Endothelial cell (in vitro differentiated cells): ENCODE data around the gene BTBD6. TPM values are rescaled to one million over a fixed set of nuclear protein-coding genes. Genes with fewer than 3 reads are reported as not detected.

Experiments used
- DNase-seq: peaks from one replicate; pipeline ENCODE4 v3.0.0; 2021; ENCODE audit warnings: low spot score
- H3K27ac Mint-ChIP-seq: one replicate; pipeline ENCODE4 v1.8.0; 2021; ENCODE audit warnings: mixed read lengths, inconsistent platforms; ENCODE audit not compliant: unreplicated experiment
- H3K27me3 Mint-ChIP-seq: one replicate; pipeline ENCODE4 v1.8.0; 2021; ENCODE audit warnings: mild to moderate bottlenecking, moderate library complexity, mixed read lengths, inconsistent platforms; ENCODE audit not compliant: unreplicated experiment
- H3K36me3 Mint-ChIP-seq: one replicate; pipeline ENCODE4 v1.8.0; 2021; ENCODE audit warnings: mild to moderate bottlenecking, low read depth, mixed read lengths, inconsistent platforms; ENCODE audit not compliant: unreplicated experiment
- H3K4me1 Mint-ChIP-seq: one replicate; pipeline ENCODE4 v1.8.0; 2021; ENCODE audit warnings: mild to moderate bottlenecking, mixed read lengths, inconsistent platforms; ENCODE audit not compliant: unreplicated experiment
- H3K4me3 Mint-ChIP-seq: one replicate; pipeline ENCODE4 v1.8.0; 2021; ENCODE audit warnings: mild to moderate bottlenecking, mixed read lengths, inconsistent platforms; ENCODE audit not compliant: unreplicated experiment
- H3K9me3 Mint-ChIP-seq: one replicate; pipeline ENCODE4 v1.8.0; 2021; ENCODE audit warnings: mixed read lengths, inconsistent platforms; ENCODE audit not compliant: unreplicated experiment
- total RNA-seq: library from RNA; stranded (reverse); fragmentation: NEBNext Ultra II Directional; extraction: Animal tissue kit (Norgen Biotek cat#: 25700); gene quantifications from one replicate; pipeline ENCODE4 v1.2.1, GENCODE V29; 2021; ENCODE audit not compliant: unreplicated experiment
- TF ChIP-seq, protein P1 (sequence below): fragments of 200-600 bp; sonication (generic); IDR thresholded peaks from one replicate; pipeline ENCODE4 v1.5.0; 2021; ENCODE audit warnings: antibody characterized with exemption; ENCODE audit not compliant: unreplicated experiment

BTBD6 gene
- total RNA-seq, 1 donor from 2014 or later, result 45.1 TPM

DNA sequence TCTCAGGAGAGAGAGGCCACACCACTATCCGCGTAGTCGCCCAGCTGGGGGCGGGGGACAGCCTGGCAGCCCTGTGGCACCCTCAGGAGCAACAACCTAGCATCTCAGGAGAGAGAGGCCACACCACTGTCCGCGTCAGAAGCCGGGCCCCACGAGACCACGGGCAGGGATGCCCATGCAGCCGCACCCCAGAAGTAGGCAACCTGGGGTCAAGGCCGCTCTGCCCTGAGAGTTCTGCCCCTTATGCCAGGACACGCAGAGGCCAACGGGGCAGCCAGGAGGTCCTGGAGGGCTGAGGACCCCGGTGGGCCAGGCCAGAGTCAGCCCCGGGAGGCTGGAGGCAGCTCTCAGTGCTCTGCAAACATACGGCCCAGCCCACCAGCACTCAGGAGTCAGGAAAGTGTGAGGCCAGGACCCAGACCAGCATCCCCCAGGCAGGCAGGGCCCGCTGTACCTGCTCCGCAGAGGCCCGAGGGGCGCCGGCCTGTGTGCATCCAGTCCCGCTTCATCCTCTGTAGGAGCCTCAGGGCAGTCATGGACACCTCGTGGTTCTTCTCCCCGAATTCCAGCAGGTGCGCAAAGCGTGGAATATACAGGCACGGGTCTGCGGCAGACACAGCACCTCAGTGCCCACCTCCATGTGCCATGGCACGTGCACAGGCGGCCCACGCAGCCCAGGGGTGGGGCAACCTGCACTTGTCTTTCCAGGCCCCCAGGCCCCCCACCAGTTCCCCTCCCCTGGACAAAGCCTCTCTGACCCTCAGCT lies 7.3 kb upstream of the BTBD6 start:
- no peak overlapping the region for H3K4me3 Mint-ChIP-seq
- no peak for DNase-seq
- TF ChIP-seq, protein P1, sequence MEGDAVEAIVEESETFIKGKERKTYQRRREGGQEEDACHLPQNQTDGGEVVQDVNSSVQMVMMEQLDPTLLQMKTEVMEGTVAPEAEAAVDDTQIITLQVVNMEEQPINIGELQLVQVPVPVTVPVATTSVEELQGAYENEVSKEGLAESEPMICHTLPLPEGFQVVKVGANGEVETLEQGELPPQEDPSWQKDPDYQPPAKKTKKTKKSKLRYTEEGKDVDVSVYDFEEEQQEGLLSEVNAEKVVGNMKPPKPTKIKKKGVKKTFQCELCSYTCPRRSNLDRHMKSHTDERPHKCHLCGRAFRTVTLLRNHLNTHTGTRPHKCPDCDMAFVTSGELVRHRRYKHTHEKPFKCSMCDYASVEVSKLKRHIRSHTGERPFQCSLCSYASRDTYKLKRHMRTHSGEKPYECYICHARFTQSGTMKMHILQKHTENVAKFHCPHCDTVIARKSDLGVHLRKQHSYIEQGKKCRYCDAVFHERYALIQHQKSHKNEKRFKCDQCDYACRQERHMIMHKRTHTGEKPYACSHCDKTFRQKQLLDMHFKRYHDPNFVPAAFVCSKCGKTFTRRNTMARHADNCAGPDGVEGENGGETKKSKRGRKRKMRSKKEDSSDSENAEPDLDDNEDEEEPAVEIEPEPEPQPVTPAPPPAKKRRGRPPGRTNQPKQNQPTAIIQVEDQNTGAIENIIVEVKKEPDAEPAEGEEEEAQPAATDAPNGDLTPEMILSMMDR, result no peak
- peaks cover 5% of the 10 kb centered on the region for H3K36me3 Mint-ChIP-seq
- H3K9me3 Mint-ChIP-seq, result no peaks in the 10 kb centered on the region
- peaks cover 6% of the 10 kb centered on the region for H3K27me3 Mint-ChIP-seq
- no peak overlapping the region for H3K27ac Mint-ChIP-seq
- peaks cover 6% of the 10 kb centered on the region for H3K4me1 Mint-ChIP-seq

DNA sequence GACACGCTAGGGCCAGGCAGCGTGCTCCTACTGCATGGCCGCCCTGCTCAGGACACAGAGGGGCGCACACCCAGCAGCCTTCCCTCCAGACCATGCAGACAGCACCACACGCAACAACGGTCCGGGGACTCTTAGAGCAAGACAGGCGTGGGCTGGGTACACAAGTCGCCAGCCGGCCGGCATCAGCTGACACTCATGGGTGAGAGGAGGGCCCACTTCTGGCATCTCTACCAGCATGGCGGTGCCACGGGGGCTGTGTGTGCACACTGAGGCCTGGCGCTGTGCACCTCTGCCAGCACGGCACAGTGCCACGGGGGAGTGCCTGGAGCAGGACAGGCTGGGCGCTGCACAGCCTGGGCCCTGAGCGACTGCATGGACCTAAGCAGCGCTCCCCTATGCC lies 6.7 kb upstream of the BTBD6 start:
- Mint-ChIP-seq H3K4me1 (peaks cover 6% of the 10 kb centered on the region), H3K9me3 (no peaks in the 10 kb centered on the region), H3K27ac (no peak overlapping the region), H3K36me3 (peaks cover 5% of the 10 kb centered on the region), H3K4me3 (no peak overlapping the region), H3K27me3 (peaks cover 6% of the 10 kb centered on the region)
- TF ChIP-seq, protein P1, result no peak
- no peak for DNase-seq

DNA sequence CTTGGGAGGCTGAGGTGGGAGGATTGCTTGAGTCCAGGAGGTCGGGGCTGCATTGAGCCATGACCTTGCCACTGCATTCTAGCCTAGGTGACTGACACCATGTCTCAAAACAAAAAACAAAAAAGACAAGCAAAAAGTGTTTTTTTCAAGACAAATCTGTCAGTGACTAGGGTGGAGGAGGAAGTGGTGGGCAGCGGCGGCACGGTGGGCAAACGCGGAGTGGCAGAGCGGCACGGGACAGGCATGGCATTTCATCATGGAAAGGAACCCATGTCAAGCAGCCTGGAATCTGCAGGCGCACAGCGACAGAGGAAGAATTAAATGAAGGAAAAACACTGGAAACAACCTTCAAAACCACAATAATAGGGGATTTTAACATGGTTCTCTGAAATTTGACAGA lies 4.0 kb upstream of the BTBD6 start:
- H3K9me3 Mint-ChIP-seq, result no peaks in the 10 kb centered on the region
- no peak for DNase-seq
- peaks cover 10% of the 10 kb centered on the region for H3K4me1 Mint-ChIP-seq
- TF ChIP-seq, protein P1, result no peak
- H3K27ac Mint-ChIP-seq, result no peak overlapping the region
- peaks cover 11% of the 10 kb centered on the region for H3K27me3 Mint-ChIP-seq
- H3K36me3 Mint-ChIP-seq, result peaks cover 12% of the 10 kb centered on the region
- H3K4me3 Mint-ChIP-seq, result peak overlapping the region; percentile 47

DNA sequence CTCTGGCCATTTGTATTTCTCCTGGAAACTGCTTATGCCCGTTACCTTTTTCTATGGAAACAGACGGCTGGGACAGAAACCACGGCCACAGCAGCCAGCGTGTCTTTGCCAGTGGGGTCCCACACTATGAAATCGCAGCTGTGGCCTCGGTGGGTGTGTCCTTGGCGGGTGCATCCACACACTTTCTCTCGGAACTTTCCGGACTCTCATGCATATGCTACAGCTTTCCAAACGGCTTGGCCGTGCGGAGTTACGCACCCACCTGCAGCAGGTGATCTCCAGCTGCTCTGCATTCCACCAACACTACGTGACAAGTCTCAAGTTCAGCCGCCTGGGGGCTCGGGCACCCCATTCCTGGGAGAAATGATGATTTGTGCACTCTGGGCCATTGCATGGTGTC lies 1.3 kb upstream of the BTBD6 start:
- no peak for DNase-seq
- Mint-ChIP-seq H3K4me1 (peaks cover 10% of the 10 kb centered on the region), H3K4me3 (peak overlapping the region; percentile 37), H3K36me3 (peaks cover 22% of the 10 kb centered on the region), H3K27me3 (peaks cover 15% of the 10 kb centered on the region), H3K27ac (no peak overlapping the region), H3K9me3 (no peaks in the 10 kb centered on the region)
- TF ChIP-seq, protein P1, result no peak

DNA sequence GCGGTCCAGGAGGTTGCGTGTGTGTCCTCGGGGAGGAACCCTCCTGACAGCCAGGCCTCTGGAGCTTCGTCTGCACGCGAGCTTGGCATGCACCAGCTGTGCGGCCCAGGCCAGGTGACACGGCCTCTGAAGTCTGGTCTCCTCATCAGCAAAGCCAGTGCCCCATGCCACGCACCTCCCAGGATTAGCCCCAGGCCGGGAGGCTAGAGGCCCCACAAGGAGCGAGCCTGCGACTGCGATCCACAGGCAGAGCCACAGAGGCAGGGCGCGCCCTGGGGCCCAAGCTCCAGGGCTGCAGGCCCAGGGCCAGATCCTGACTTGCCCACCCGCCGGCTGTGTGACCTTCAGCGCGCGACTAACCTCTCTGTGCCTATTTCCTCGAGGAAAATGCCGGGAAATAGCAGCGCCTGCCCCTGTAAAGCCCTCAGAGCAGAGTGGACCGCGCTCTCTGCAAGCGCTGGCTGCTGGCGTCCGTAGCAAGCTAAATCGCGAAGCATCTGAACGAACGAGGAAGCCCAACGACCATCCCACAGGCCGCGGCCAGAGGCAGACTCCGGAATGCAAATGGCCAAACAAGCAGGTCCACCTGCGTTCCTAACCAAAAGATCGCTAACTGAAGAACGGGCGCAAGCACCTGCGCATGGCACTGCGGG lies 492 bp upstream of the BTBD6 start:
- DNase-seq, result no peak
- Mint-ChIP-seq H3K4me1 (peaks cover 10% of the 10 kb centered on the region), H3K4me3 (peak overlapping the region; percentile 88), H3K9me3 (no peaks in the 10 kb centered on the region), H3K36me3 (peaks cover 22% of the 10 kb centered on the region), H3K27ac (peak overlapping the region; percentile 48), H3K27me3 (peaks cover 14% of the 10 kb centered on the region)
- TF ChIP-seq, protein P1, result no peak
